ACHN (cell line): ENCODE measurements around the gene ALDH1A2.

Experiments
- DNase-seq: peaks from one replicate; pipeline ENCODE4 v3.0.0-alpha.2; 2015
- in situ Hi-C: cut with HindIII; loops from 2 replicates; pipeline ENCODE4 v1.10.0; 2017; ENCODE audit warnings: low sequenced_read_pairs, low pct_ligation_motif_present, low pct_unique_long_range_greater_than_20kb

ALDH1A2 gene

DNA sequence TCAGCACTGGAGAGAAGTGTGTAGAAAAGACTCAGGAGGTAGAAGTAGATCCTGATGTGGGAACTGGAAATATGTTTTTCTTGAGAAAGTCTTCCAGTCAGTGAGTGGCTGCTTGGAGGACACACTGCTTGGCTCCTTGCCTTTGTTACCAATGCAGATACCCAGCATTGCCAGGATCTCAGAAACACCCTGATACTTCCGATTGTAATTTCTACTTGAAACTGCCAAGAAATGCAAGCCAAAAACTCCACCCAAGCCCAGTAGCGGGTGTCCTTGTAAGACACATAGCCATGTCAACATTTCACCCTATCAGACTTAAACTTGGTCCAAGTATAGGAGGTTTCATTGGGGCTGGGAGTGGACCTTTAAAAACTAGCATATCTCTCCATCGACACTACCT is 141.8 kb downstream of the ALDH1A2 start:
- in situ Hi-C loops = no loop called here
- no peak for DNase-seq

DNA sequence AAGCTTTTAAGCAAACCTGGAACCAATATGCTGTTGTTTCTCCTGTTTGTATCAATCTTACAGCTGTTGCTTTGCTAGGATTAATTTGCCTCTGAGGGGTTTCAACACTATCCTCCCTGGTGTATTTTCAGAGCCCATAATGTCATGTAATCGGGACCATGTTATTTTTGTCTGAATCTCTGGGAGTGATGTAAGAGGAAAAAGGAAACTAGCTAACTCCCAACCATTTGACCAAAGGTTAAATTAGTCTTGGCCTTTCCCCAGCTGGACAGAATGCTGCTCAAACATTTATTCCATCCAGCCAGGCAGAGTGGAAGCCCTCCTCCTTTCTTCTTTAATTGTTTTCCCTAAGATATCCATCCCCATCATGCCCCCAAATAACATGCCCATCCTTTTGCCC is 142.2 kb downstream of the ALDH1A2 start:
- in situ Hi-C loops = no loop called here

DNA sequence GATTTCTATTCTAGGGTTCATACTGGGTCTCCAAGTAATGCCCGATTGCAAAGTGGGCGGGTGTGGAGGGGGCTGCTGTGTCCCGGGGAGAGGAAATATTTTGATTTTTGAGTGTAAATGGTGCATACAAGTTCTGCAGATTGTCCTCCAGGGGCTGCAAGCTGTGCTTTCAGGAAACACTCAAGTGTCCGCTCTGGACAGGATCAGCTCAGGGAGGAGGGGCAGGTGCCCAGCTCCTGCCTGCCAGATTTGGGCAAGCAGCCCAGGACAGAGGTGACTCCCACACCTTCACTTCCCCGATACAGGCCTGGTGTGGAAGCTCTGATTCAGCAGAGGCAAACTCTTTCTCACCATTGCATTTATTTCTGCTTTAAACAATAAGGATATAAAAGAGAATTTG is 142.7 kb downstream of the ALDH1A2 start:
- DNase-seq = no peak
- in situ Hi-C loops = no loop called here

More for the DNA sequence above, 142.2 kb downstream of the ALDH1A2 start:
- no peak for DNase-seq

DNA sequence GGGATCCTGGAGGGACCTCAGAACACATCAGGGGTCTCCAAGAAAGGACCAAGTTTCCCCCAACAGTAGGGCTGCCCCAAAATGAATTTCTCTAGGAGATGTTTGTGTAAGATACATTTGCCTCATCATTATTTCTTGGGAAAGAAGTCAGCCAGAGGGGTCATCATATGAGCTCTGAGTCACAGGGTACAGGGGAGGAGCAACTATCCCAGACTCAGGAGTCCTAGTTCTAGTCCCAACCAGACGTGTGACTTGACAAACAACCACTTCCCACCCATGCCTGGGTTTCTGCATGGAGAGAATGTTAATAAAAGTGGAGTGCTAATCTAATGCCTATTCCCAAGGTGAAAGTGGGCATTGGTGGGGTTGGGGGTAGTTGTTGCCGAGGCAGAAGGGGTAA is 144.1 kb downstream of the ALDH1A2 start:
- in situ Hi-C loops = no loop called here
- DNase-seq = no peak

DNA sequence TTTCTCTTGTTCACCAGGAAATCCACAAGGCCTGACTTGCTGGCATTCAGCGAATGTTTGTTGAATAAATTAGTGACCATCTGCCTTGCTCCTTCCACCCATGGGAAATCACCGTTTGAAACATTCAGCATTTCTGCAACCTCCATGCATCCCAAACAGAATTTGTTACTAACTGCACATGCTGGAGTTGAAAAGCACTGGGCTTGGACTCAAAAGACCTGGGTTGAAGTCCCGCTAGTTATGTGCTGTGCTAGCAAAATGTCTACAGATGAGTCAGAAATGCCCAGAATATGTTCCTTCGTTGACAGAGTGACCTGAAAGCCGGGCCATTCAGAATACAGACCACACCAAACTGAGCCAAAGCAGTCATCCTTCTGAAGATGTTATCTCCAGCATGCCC is 144.6 kb downstream of the ALDH1A2 start:
- in situ Hi-C loops = no loop called here
- DNase-seq = no peak

DNA sequence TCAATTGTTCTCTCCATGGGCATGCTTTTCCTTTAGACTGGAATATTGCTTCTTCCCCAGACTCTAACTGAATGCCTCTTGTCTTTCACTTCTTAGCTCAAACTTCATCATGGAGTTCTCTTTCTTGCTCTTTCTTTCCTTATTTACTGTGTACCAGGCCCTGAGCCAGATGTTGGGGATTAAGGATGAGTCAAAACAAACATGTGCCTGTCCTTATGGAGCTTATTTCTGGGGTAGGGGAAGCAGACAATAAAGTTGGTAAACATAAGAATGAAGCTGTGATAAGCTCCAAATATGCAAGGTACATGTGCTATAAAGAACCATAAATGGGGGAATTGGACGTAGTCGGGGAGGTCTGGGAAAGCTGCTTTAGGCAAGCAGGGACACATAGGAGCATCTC is 145.8 kb downstream of the ALDH1A2 start:
- in situ Hi-C loops = no loop called here
- no peak for DNase-seq

DNA sequence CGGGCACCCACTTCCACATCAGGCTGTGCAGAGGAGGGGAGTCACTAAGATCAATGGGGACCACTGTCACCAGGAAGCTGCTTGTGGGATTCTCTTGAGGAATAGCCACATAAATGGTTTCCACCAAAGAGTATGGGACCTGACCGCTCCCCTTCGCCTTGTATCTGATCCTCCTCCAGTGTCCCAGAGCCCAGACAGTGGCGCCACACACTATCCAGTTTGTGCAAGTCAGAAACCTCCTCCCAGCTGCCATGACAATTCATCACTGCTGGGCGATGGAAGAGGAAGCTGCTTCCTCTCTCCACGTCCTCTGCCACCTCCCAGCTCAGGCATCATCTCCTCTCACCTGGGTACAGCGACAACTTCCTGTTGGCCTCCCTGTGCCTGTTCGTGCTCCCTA is 147.5 kb downstream of the ALDH1A2 start:
- DNase-seq = no peak

DNA sequence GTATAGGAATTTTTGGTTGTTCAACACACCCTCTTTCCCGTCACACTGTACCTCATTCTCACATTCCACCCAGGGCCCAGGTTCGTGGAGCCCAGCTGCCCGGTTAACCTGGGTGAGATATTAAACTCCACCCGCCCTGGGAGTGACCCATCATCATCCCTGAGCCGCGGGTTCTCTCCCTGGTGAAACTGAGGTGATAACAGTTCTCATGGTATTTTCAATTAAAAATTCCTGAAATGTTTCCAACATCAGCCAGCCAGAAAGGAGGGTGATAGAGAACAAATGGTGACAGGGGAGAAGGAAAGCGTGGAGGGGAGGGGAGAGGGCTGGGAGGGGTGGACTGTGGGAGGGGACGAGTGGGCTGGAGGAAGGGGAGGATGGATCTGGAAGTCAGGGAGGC is 148.8 kb downstream of the ALDH1A2 start:
- DNase-seq = no peak
- in situ Hi-C loops = no loop called here

More for the DNA sequence above, 147.5 kb downstream of the ALDH1A2 start:
- in situ Hi-C loops = no loop called here

DNA sequence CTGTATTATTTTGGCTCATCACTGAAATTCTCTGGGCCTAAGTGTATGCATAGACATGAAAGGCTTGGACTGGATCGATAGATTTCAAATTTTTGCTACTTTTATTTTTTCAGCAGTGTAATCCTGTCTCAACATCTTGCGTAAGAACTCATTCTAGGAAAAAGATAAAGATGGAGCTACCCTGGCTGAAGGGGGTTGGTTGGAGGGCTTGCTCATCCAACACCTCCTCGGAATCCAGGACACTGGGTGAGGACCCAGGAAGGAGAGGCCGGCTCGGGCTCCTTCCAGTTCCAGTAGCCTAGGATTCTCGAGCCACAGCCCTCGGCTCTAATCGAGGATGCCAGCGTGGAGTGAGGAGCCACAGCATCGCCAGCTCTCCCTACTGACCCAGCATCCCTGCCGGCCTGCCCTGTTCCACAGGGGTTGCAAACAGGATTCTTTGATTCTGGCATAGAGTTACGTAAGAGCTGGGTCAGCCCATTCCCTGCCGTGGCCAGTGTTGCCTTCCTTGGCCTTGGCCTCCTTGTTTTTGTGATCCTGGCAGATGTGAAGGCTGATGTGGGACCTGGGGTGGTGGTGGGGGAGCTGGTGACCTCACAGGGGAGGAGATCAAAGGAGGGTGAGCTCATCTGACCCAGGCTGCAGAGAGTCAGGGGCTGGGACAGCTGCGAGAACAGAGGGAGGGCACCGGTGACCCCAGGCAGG is 149.5 kb downstream of the ALDH1A2 start:
- DNase-seq = no peak
- in situ Hi-C loops = no loop called here

DNA sequence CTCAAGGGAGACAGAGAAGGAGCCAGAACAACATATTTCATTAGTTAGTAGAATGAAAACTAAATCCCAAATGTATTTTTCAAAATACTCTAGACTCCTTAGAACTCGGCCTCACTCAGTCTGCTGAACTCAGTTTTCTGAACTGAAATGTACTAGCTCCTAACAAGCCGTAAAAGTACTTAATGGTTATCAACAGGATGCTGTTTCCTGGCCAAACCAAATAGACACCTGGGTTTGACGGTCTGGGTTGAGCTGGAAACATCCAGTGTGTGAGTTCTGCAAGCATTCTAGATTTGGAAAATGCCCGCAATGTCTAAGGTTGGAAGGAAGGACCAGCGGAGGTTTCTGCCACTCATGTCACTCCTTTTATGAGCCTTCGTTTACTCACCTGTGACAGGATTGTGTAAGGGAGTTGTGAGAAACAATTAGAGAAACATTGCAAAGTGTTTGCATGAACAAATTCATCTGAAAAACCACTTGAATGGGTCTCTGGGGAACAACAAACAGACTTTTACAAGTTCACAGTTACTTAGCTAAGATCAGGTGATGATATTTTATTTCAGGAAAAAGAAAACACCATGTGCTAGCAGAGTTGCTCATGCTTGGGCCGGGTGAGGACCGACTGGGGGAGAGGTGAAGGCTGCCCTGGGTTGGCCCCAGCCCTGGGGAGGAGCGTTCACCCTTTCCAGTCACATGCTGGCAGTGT is 151.0 kb downstream of the ALDH1A2 start:
- in situ Hi-C loops = no loop called here
- DNase-seq = no peak

DNA sequence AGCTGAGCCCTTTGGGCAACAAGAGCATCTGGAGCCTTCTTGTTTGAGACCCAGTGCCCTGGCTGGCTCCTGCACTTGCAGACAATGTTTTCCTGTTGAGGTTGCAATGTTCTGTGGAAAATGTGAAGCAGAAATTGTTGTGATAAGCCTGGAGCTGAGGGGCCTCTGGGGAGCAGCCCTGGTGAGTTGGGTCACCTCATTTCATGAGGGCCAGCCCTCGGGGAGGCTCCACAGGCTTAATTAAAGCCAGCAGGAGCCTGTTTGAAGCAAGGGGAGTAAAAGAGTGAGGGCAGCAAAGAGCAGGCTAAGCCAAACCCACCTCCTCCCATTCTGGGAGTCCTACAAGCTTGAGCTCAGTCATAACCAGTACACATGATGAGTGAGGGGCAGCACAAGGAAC is 154.3 kb downstream of the ALDH1A2 start:
- no peak for DNase-seq
- in situ Hi-C loops = no loop called here

DNA sequence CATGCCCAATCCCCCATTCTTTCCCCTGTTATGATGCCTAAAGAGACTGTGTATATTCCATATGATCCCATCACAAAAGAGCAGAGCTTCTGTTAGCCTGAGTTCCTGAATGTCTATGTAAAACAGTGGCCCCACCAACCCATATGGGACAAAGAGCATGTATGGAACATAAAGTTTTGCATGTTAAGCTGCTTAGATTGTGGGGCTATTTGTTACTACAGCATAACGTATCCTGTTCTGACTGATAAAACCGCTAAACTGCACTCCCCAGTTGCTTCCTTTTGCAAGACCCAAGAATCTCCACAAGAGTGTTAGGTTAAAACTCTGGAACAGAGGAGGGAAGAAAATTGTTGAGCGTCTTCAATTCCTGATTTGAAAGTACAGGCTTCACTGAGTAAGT is 154.8 kb downstream of the ALDH1A2 start:
- in situ Hi-C loops = no loop called here
- no peak for DNase-seq

DNA sequence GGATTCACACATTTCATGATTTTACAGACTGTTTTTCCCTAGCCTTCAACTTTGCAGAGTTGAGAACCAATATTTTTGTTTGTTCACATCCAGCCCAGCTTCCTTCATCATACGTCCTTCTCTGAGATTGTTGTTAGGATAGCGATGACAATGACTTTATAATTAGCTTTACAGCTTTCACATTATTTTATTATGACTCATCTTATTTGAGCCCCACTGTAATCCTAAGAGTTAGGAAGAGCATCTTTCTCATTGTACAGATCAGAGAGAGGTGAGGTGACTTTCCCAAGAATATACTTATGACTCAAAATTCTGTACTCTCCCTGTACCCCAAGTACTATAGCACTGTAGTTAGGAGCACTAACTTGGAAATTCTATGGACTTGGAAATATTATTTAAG is 156.1 kb downstream of the ALDH1A2 start:
- DNase-seq = no peak

DNA sequence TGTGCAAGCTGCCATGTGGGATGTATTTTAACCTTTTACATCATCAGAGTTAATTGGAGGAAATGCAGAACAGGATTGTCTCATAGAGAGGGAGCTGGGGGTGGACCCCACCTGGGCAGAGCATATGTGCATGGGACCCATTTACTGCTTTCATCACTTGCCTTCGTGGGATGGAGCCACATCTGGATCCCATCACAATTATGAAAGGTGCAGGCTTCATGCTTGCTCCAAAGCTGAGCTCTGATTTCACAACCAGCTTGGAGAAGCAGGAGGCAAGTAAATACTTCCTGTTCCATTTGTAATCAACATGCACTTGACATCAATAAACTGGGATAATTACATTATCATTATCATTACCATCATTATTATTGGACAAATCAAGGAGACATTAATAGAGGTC is 161.9 kb downstream of the ALDH1A2 start:
- no peak for DNase-seq
- in situ Hi-C loops = no loop called here

More for the DNA sequence above, 156.1 kb downstream of the ALDH1A2 start:
- in situ Hi-C loops = no loop called here
